NCI-H1436 treated with DMSO at 0.1 percent for 48 hours (cell line): ENCODE measurements around the gene LRRN2.

Experiments used
- DNase-seq: peaks from one replicate; lab custom pipeline; 2025; lab: John Stamatoyannopoulos, UW

LRRN2 gene

GRCh38 chr1:204600203-204600602 lies 85.3 kb downstream of the LRRN2 start:
- DNase-seq = no peak

- DNase-seq = no peak
These were observed 85.9 kb downstream of the LRRN2 start for GRCh38 chr1:204599596-204599995.

- no peak for DNase-seq
These were observed 86.4 kb downstream of the LRRN2 start for GRCh38 chr1:204599098-204599497.

- DNase-seq = no peak
These were observed 87.1 kb downstream of the LRRN2 start for GRCh38 chr1:204598319-204598969.

GRCh38 chr1:204592246-204592948 lies 93.1 kb downstream of the LRRN2 start:
- DNase-seq = no peak

DNA sequence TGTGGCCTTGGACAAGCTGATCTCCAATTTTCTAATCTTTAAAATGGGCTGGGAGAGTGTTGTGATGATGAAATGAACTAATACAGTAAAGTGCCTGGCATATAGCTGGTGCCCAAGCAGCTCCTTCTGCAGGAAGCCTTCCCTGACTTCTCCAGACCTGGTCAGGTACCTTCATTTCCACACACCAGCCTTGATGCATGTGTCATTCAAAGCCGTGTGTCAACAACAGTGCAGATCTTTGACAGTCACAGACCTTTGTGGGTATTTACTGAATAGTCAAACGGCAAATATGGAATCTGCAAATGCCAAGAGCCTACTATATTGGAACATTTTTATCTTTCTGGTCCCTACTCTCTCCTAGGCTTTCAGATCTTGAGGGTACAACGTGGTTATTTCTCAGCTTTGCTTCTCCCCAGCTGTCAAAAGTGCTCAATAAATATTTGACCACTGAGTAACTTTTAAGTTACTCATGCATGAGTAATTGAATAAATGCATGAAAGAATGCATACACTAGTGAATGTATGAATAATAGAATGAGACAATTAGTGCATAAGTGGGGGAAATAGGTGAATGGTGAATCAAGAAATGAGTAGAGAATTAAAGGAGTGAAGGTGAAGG lies 94.0 kb downstream of the LRRN2 start:
- DNase-seq = no peak

- DNase-seq = no peak
These were observed 96.0 kb downstream of the LRRN2 start for GRCh38 chr1:204589409-204590038.

GRCh38 chr1:204588826-204589225 lies 96.7 kb downstream of the LRRN2 start:
- no peak for DNase-seq

GRCh38 chr1:204587621-204588020 lies 97.9 kb downstream of the LRRN2 start:
- DNase-seq = no peak

GRCh38 chr1:204584699-204585372 lies 100.7 kb downstream of the LRRN2 start:
- no peak for DNase-seq

GRCh38 chr1:204583909-204584632 lies 101.5 kb downstream of the LRRN2 start:
- DNase-seq = peak; percentile 94

- no peak for DNase-seq
These were observed 103.8 kb downstream of the LRRN2 start for GRCh38 chr1:204581759-204582158.

GRCh38 chr1:204580862-204581261 lies 104.7 kb downstream of the LRRN2 start:
- DNase-seq = no peak

DNA sequence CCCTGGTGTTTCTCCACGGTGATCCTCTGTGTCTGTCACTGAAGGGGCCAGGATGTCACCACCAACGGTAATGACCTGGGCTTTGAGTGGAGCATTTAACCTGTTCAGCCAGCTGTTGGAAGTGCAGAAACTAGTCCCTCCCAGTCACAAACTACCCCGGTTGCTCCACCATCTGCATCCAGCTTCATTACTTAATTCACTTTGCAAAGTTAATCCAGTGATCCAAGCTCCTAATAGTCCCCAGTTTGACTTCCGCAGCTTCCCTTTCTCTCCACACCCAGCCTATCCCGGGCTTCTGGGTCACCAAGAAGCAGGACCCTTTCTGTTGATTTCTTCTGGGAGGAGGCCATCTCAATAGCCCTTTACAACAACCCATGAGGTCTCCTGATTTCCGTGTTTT lies 105.9 kb downstream of the LRRN2 start:
- no peak for DNase-seq

DNA sequence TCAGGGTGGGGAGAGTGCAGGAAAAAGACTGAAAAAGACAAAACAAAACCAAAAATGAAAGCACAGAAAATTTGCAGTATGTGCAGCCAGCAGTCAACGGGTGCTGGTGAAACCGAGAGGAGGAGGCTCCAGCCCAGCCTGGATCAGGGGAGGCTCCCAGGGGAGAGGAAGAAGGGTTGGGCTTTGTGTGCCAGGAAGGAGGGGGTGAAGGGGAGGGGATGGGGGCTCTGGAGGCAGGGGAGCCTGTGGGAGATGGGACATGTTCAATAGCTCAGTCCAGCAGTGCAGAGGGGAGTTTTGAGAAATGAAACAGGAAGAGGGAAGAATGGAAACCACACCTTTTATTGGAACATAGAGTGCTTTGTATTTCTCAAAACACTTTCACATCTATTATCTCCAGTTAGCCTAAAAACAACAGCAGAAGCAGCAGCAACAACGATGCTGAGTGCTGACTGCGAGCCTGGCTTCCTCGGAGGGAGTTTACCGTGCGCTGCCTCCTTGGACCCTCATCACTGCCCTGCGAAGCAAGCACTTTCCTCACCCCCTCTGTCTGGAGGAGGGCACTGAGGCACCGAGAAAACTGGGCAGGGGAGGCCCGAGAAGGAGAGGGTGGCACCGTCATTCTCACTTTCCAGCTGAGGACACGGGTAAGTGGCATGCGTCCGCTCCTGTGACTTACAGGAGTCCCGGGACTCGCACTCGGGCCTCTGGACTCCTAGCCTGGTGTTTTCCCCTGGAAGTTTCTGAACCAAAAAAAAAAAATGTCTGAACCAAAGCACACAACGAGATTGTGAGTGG lies 106.5 kb downstream of the LRRN2 start:
- DNase-seq = peak; percentile 46

GRCh38 chr1:204577794-204578478 lies 107.6 kb downstream of the LRRN2 start:
- no peak for DNase-seq

DNA sequence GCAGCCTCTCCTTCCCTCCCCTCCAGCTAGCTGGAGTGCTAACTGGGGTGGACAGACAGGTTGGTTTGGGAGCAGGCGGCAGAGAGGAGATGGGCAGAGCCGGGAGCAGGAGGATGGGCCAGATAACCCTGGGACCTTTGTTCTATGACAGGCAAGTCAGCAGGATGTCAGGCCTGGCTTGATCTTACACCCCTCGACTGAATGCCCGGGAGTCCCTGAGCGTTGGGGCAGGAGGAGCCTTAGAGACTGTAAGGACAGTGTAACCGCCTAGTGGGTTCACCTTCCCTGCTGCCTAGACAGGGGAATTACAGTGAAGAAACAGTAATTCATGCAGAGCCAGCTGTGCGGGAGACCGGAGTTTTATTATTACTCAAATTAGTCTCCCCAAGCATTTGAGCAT lies 109.1 kb downstream of the LRRN2 start:
- no peak for DNase-seq

- no peak for DNase-seq
These were observed 110.0 kb downstream of the LRRN2 start for GRCh38 chr1:204575221-204576190.

DNA sequence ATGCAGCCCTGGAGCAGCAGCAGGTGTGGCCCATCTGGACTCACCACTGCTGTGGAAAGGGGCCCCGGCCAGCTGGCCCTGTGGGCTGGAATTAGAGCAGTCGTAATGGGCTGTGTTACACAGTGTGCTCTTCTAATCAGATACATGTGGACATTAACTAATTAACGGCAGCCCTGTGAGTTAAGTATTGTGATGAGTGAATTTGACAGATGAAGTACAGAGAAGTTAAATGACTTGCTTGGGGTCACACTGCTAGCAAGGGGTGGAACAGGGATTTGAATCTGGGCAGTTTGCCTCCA lies 110.7 kb downstream of the LRRN2 start:
- DNase-seq = no peak
